Effector CD8-positive, alpha-beta T cell (primary cell): ENCODE measurements around the gene B4GALT3.

Experiments used
- DNase-seq: peaks from one replicate; lab custom pipeline; 2025; lab: John Stamatoyannopoulos, UW

B4GALT3 gene

GRCh38 chr1:161128591-161129420, 48.5 kb downstream of the B4GALT3 start:
- DNase-seq = no peak

DNA sequence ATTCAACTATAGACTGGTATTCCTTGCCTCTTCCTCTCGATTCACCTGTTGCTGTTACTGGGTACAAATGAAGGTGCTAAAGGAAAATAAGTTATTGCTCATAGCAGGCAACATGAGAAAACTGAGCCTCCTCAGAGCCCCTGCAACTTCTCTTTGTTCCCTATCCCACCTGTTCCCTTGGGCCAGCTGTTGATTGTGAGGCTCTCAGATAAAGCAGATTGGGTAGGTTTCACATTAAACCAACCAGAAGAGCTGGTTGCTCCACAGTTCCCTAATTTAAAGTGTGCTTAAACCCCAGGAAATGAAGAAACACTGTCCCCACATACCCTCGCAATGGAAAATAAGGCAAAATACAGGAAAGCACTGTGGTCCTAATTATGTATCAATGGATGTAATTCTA, 49.7 kb downstream of the B4GALT3 start:
- no peak for DNase-seq

GRCh38 chr1:161122967-161123366, 54.3 kb downstream of the B4GALT3 start:
- DNase-seq = no peak

DNA sequence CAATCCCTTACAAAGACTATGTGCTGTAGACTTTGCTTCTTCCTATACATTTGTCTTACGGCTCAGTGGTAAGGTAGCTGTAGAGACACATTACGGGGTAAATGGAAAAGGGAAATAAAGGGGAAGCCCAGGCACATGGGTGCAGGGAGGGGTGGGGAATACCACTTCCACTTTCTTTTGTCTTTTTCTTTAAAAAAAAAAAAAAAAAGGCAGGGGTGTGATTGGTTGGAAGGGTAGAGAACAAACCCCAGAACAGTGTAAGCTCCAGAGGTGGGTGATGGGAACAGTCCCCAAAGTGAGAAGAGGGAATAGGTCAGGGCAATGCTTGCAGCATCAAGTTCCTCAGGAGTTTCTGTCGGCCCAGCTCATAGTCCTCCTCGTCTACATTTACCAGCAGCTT, 55.5 kb downstream of the B4GALT3 start:
- no peak for DNase-seq
